Thyroid gland (tissue), 4 donors: ENCODE data around the gene HELT.

ENCODE experiments used
- CTCF ChIP-seq, 6 experiments: fragments of 200-600 bp in 3 of 6; fragments of 450-650 bp in 3 of 6; sonication (generic) in 3 of 6; IDR thresholded peaks; one replicate each; pipeline ENCODE4 v1.5.1; 2016 to 2019; ENCODE audit warnings: antibody characterized with exemption in 6 of 6, mild to moderate bottlenecking in 2 of 6, inconsistent platforms in 1 of 6, moderate library complexity in 1 of 6
- POLR2A ChIP-seq, 2 donors: fragments of 450-650 bp; IDR thresholded peaks; one replicate each; pipeline ENCODE4 v1.6.1; 2017; ENCODE audit warnings: antibody characterized with exemption in 2 of 2, mild to moderate bottlenecking in 2 of 2, moderate library complexity in 1 of 2

GRCh38 chr4:184980261-184980660, 38.0 kb upstream of the HELT start:
- TF ChIP-seq CTCF (IDR thresholded peaks at IDR 0.05) (no peak), POLR2A (IDR thresholded peaks at IDR 0.05) (no peak)
